HFFc6 (cell line): ENCODE measurements around the gene UBAC2. TPM values are rescaled to one million over a fixed set of nuclear protein-coding genes. Genes with fewer than 3 reads are reported as not detected.
"Not testable (repeated sequence)": the region's sequence is repeated elsewhere in the genome, so short reads cannot be mapped to it uniquely, and the experiment has no call there.

Experiments
- DNase-seq: peaks from one replicate; pipeline ENCODE4 v3.0.0-alpha.2; 2018
- H3K27ac Mint-ChIP-seq: 2 replicates; pipeline ENCODE4 v1.8.0; 2020; ENCODE audit warnings: mild to moderate bottlenecking, mixed read lengths
- H3K27me3 Mint-ChIP-seq: 2 replicates; pipeline ENCODE4 v1.8.0; 2021; ENCODE audit warnings: mild to moderate bottlenecking, moderate library complexity, mixed read lengths; ENCODE audit not compliant: insufficient read depth
- H3K36me3 Mint-ChIP-seq: 2 replicates; pipeline ENCODE4 v1.8.0; 2021; ENCODE audit warnings: low read depth, mixed read lengths
- H3K4me1 Mint-ChIP-seq: 2 replicates; pipeline ENCODE4 v1.8.0; 2020; ENCODE audit warnings: low read depth, mixed read lengths
- H3K4me3 Mint-ChIP-seq: 2 replicates; pipeline ENCODE4 v1.8.0; 2020; ENCODE audit warnings: mild to moderate bottlenecking, moderate library complexity, mixed read lengths
- H3K9me3 Mint-ChIP-seq: 2 replicates; pipeline ENCODE4 v1.8.0; 2020; ENCODE audit warnings: mild to moderate bottlenecking, mixed read lengths
- total RNA-seq, 6 experiments: library from RNA; stranded (reverse); fragmentation: NEBNext Ultra II Directional; extraction: Animal tissue kit (Norgen Biotek cat#: 25700); gene quantifications; 2 replicates in 1 of 6; 3 replicates in 5 of 6; pipeline ENCODE4 v1.2.3, GENCODE V29; 2021
- TF ChIP-seq, protein P1 (sequence below): fragments of 200-600 bp; sonication (generic); IDR thresholded peaks from 2 replicates; pipeline ENCODE4 v1.5.0; 2021; ENCODE audit warnings: antibody characterized with exemption, mild to moderate bottlenecking

Gene UBAC2
- total RNA-seq, 6 experiments from 2014 or later: 38.8 to 53.5 (median 46.4) TPM

DNA sequence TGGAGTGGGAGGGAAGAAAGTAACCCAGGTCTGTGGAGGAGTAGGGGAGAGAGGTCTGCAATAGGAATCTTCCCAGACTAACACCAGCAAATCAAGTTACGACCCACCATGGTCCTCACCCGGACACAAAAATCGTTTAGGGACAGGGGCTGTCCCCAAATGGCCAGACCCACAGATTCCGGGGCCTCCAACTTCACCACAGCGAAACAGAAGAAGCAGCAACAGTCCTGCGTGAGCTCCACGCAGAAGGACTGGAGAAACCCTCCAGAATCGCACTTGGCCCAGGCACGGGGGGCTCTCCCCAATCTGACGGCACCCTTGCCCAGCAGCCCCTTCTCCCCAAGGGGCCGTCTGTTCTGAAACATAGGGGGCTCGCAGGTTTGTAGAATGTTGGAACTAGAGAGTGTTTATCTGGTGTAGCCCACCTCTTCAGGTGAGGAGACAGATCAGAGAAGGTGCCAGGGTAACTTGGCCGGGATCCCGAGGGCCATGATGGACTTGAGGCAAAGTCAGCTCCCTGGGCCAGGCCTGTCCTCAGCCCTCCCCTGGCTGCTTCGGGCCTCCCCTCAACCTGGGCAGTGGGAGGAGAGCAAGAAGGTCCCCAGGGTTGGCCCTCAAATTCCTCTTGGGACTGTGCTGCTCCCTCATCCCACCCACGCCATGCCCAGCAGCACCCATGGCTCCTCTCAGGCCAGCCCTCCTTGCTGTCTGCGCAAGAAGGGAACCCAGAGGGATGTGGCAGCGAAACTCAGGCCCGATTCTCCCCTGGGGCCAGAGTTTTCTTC is 189.1 kb downstream of the UBAC2 start:
- Mint-ChIP-seq H3K27me3 (peaks cover 4% of the 10 kb centered on the region), H3K4me3 (no peak overlapping the region), H3K4me1 (no peaks in the 10 kb centered on the region), H3K9me3 (no peaks in the 10 kb centered on the region), H3K27ac (no peak overlapping the region), H3K36me3 (peaks cover 5% of the 10 kb centered on the region; the same call in 1 of the 2 replicates)
- no peak for DNase-seq
- TF ChIP-seq, protein P1, sequence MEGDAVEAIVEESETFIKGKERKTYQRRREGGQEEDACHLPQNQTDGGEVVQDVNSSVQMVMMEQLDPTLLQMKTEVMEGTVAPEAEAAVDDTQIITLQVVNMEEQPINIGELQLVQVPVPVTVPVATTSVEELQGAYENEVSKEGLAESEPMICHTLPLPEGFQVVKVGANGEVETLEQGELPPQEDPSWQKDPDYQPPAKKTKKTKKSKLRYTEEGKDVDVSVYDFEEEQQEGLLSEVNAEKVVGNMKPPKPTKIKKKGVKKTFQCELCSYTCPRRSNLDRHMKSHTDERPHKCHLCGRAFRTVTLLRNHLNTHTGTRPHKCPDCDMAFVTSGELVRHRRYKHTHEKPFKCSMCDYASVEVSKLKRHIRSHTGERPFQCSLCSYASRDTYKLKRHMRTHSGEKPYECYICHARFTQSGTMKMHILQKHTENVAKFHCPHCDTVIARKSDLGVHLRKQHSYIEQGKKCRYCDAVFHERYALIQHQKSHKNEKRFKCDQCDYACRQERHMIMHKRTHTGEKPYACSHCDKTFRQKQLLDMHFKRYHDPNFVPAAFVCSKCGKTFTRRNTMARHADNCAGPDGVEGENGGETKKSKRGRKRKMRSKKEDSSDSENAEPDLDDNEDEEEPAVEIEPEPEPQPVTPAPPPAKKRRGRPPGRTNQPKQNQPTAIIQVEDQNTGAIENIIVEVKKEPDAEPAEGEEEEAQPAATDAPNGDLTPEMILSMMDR: no peak

DNA sequence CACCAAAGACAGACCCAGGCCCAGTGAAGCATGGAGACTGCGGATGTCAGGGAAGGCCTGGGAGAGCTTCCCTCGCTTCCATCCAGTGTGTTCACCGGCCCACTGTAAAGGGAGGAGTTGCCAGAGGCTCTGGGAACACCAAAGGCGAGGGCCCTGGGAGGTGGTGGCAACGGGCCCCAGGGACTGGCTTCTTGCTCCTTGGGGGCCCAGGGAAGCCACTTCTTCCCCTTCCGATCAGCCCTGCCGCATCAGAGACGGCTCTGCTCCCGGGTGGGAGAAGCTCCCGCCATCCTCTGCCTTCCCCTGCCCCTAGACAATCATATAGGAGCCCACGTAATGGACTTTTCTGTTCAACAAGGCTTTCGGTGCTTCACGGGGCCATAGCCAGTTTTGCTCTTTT is 189.9 kb downstream of the UBAC2 start:
- H3K4me3 Mint-ChIP-seq: no peak overlapping the region

DNA sequence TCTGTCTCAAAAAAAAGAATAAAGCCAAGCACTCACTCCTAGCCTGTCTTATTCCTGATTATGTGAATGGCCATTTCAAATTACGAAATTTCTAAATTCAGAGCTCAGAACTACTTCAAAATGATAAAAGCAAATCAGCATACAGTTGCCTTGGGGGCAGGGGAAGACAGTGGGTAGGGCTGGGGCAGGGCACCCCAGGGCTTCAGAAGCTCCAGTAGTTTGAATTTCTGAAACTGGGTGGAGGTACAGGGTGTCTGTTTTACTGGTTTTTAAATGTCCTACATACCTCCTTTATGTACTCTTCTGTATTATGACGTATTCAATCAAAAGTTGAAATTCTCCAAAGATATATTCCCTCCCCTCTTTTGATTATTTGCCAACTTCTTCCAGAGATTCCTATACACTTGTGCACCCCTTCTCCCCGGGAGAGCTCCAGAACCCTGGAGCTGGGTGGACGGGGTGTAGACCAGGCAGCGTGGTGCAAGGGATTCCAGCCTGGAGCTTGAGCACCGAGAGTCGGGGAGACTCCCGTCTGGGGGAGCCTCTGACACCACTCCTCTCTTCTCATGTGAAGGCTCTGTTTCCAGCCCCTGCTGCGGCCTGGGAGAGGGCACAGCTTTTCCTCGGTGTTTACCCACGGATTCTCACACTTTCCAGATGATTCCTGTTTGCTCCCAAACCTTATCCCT is 191.3 kb downstream of the UBAC2 start:
- Mint-ChIP-seq H3K4me1 (no peaks in the 10 kb centered on the region), H3K27ac (no peak overlapping the region), H3K27me3 (peaks cover 5% of the 10 kb centered on the region), H3K9me3 (no peaks in the 10 kb centered on the region), H3K4me3 (no peak overlapping the region), H3K36me3 (peaks cover 5% of the 10 kb centered on the region; the same call in 1 of the 2 replicates)
- TF ChIP-seq, protein P1: no peak
- DNase-seq: no peak

More for the DNA sequence above, 189.9 kb downstream of the UBAC2 start:
- TF ChIP-seq, protein P1: no peak
- Mint-ChIP-seq H3K36me3 (peaks cover 5% of the 10 kb centered on the region; the same call in 1 of the 2 replicates), H3K27ac (no peak overlapping the region), H3K27me3 (peaks cover 5% of the 10 kb centered on the region), H3K9me3 (no peaks in the 10 kb centered on the region), H3K4me1 (no peaks in the 10 kb centered on the region)
- no peak for DNase-seq

DNA sequence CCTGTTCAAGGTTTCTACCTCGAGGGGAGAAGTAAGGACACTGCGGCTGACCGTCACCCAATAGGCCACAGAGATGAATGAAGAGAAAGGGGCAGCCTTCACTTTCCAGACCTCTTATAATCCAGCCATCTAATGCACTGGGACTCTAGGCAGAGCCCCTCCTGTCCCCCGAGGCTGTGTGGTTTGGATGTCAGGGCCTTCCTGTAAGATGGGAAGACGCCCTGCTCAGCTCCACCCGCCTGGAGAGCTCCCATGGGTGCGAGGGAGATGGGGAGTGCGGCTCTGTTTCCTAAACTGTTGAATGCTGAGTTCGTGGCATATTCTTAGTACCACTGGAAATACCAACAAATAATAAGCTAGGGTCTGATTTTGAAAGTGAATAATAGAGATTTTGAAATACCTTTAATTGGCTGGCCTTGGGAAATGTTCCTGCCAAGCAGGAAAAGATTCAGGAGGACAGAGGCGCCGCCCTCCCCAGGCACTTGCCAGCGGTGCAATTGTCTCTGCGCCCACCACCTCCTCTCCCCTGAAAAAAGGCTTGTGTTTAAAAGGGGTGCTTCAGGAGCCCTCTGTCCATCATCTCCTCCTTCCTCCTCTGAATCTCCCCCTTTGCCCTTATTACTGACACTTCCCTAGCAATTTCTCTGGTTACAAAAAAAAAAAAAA is 191.9 kb downstream of the UBAC2 start:
- no peak for DNase-seq
- Mint-ChIP-seq H3K4me1 (no peaks in the 10 kb centered on the region), H3K27ac (no peak overlapping the region), H3K36me3 (peaks cover under 1% of the 10 kb centered on the region; the same call in 1 of the 2 replicates), H3K9me3 (no peaks in the 10 kb centered on the region), H3K27me3 (peaks cover 5% of the 10 kb centered on the region), H3K4me3 (no peak overlapping the region)
- TF ChIP-seq, protein P1: no peak

DNA sequence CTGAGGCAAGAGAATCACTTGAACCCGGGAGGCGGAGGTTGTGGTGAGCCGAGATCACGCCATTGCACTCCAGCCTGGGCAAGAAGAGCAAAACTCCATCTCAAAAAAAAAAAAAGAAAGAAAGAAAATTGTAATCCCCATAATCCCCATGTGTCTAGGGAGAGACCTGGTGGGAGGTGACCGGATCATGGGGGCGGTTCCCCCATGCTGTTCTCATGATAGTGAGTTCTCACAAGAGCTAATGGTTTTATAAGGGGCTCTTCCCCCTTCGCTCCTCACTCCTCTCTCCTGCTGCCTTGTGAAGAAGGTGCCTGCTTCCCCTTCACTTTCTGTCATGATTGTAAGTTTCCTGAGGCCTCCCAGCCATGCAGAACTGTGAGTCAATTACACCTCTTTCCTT is 192.7 kb downstream of the UBAC2 start:
- not testable (repeated sequence) for DNase-seq, H3K4me1 Mint-ChIP-seq, H3K27ac Mint-ChIP-seq, H3K9me3 Mint-ChIP-seq, H3K4me3 Mint-ChIP-seq, H3K27me3 Mint-ChIP-seq, H3K36me3 Mint-ChIP-seq
